HCT116 (cell line): ENCODE results near the gene BCR. TPM values are rescaled to one million over a fixed set of nuclear protein-coding genes. Genes with fewer than 3 reads are reported as not detected.
"Not testable (repeated sequence)": the region's sequence is repeated elsewhere in the genome, so short reads cannot be mapped to it uniquely, and the experiment has no call there.

Experiments used
- ATAC-seq: fragments of 200-7000 bp; cut with Tn5 transposase; 2 replicates; pipeline ENCODE4 v1.9.1; 2020; ENCODE audit warnings: mild to moderate bottlenecking, moderate library complexity
- BruUV-seq: library from RNA; stranded (reverse); fragments of 400-500 nt; replicated peaks from 2 replicates; lab custom pipeline; 2021; lab: Mats Ljungman, UMichigan
- CTCF ChIA-PET: fragments of 300-600 bp; sonication (Branson Sonifier 250); formaldehyde crosslinking; loops from one replicate; lab custom pipeline; 2021; ENCODE audit warnings: antibody characterized with exemption; lab: Charles Lee
- POLR2A ChIA-PET: fragments of 300-600, 350-600 bp; sonication (Branson Sonifier 250); formaldehyde crosslinking; loops from one replicate; lab custom pipeline; 2021; ENCODE audit warnings: antibody characterized with exemption; lab: Charles Lee
- RAD21 ChIA-PET, 2 experiments: fragments of 300-600 bp; sonication (Branson Sonifier 250); formaldehyde crosslinking; loops; one replicate each; lab custom pipeline; 2023; ENCODE audit warnings: low total read pairs in 2 of 2; ENCODE audit not compliant: uncharacterized antibody in 2 of 2, unreplicated experiment in 2 of 2, low non-redundant PET in 1 of 2; lab: Charles Lee
- DNase-seq: peaks from one replicate; pipeline ENCODE4 v3.0.0-alpha.2; 2010; ENCODE audit warnings: low read depth, low spot score
- H2AFZ ChIP-seq: fragments of 200-600 bp; shearing (Covaris generic), sonication (generic); 2 replicates; pipeline ENCODE4 v1.6.1; 2017; ENCODE audit warnings: low read depth, mixed run types, mixed read lengths, antibody characterized with exemption, low read length; ENCODE audit not compliant: poor library complexity, severe bottlenecking
- H3K27ac ChIP-seq: 2 replicates; pipeline ENCODE4 v1.5.1; 2012; ENCODE audit warnings: low read depth, low read length
- H3K27me3 ChIP-seq: fragments of 200-600 bp; sonication (generic); 2 replicates; pipeline ENCODE4 v1.6.1; 2016; ENCODE audit warnings: mixed run types, low read length, mixed read lengths; ENCODE audit not compliant: insufficient read depth
- H3K36me3 ChIP-seq, 2 experiments: fragments of 200-500 bp in 1 of 2; fragments of 200-600 bp in 1 of 2; sonication (Bioruptor generic) in 1 of 2; sonication (generic) in 1 of 2; 2 replicates each; pipeline versions ENCODE4 v1.5.1 to v1.6.1; 2014 to 2016; ENCODE audit warnings: low read length in 2 of 2, inconsistent platforms in 1 of 2, mixed read lengths in 1 of 2, mixed run types in 1 of 2; ENCODE audit not compliant: insufficient read depth in 2 of 2, control insufficient read depth in 1 of 2
- H3K4me1 ChIP-seq, 2 experiments: fragments of 200-600 bp in 1 of 2; sonication (generic) in 1 of 2; 2 replicates each; pipeline versions ENCODE4 v1.5.1 to v1.6.1; 2012 to 2017; ENCODE audit warnings: low read length in 2 of 2, inconsistent platforms in 1 of 2, mild to moderate bottlenecking in 1 of 2, mixed read lengths in 1 of 2, mixed run types in 1 of 2, moderate library complexity in 1 of 2; ENCODE audit not compliant: insufficient read depth in 2 of 2, control insufficient read depth in 1 of 2
- H3K4me2 ChIP-seq: fragments of 200-600 bp; sonication (generic); 2 replicates; pipeline ENCODE4 v1.6.1; 2017; ENCODE audit warnings: mixed run types, low read length, mixed read lengths
- H3K4me3 ChIP-seq, 2 experiments: fragments of 200-600 bp in 1 of 2; sonication (generic) in 1 of 2; replicated peaks in 1 of 2; 2 replicates each; pipeline ENCODE4 v1.5.1; 2011 to 2016; ENCODE audit warnings: low read length in 2 of 2, control low read depth in 1 of 2, low read depth in 1 of 2, mild to moderate bottlenecking in 1 of 2, mixed read lengths in 1 of 2, mixed run types in 1 of 2
- H3K79me2 ChIP-seq: fragments of 200-600 bp; sonication (generic); 2 replicates; pipeline ENCODE4 v1.6.1; 2017; ENCODE audit warnings: mild to moderate bottlenecking, mixed run types, low read length, moderate library complexity, mixed read lengths; ENCODE audit not compliant: insufficient read depth
- H3K9ac ChIP-seq: fragments of 200-600 bp; sonication (generic); 2 replicates; pipeline ENCODE4 v1.6.1; 2016; ENCODE audit warnings: low read length, mixed read lengths
- H3K9me2 ChIP-seq: fragments of 200-600 bp; sonication (generic), shearing (Covaris generic); 2 replicates; pipeline ENCODE4 v1.6.1; 2017; ENCODE audit warnings: mixed run types, mild to moderate bottlenecking, moderate library complexity; ENCODE audit not compliant: insufficient read depth
- H3K9me3 ChIP-seq, 2 experiments: fragments of 200-500 bp in 1 of 2; fragments of 200-600 bp in 1 of 2; sonication (Bioruptor generic) in 1 of 2; sonication (generic) in 1 of 2; 2 replicates each; pipeline ENCODE4 v1.6.1; 2014 to 2017; ENCODE audit warnings: low read length in 2 of 2, mixed read lengths in 2 of 2, inconsistent platforms in 1 of 2, low read depth in 1 of 2, mild to moderate bottlenecking in 1 of 2, mixed run types in 1 of 2, moderate library complexity in 1 of 2; ENCODE audit not compliant: control insufficient read depth in 1 of 2, insufficient read depth in 1 of 2
- H4K20me1 ChIP-seq: fragments of 200-600 bp; sonication (generic), shearing (Covaris generic); 2 replicates; pipeline ENCODE4 v1.6.1; 2017; ENCODE audit warnings: mixed run types, mild to moderate bottlenecking, moderate library complexity; ENCODE audit not compliant: insufficient read depth
- CTCF ChIP-seq, 3 experiments: fragments of 200-600 bp in 1 of 3; sonication (generic) in 1 of 3; IDR thresholded peaks in 2 of 3; conservative IDR thresholded peaks in 1 of 3; 2 replicates each; pipeline ENCODE4 v1.5.1; 2012 to 2017; ENCODE audit warnings: low read depth in 2 of 3, low read length in 2 of 3, antibody characterized with exemption in 1 of 3, borderline replicate concordance in 1 of 3, control low read depth in 1 of 3, mild to moderate bottlenecking in 1 of 3, mixed read lengths in 1 of 3, mixed run types in 1 of 3, moderate library complexity in 1 of 3; ENCODE audit not compliant: insufficient read depth in 1 of 3
- RAD21 ChIP-seq: IDR thresholded peaks from 2 replicates; pipeline ENCODE4 v1.6.1; 2012; ENCODE audit warnings: low read depth, mild to moderate bottlenecking
- intact Hi-C: fragments of 100-400 bp; cut with micrococcal nuclease; formaldehyde crosslinking; loops from 2 replicates; pipeline ENCODE4 v1.10.0; 2022
- total RNA-seq: library from RNA; stranded (reverse); gene quantifications from one replicate; pipeline ENCODE4 v1.2.1, GENCODE V29; 2021; ENCODE audit not compliant: unreplicated experiment

The BCR gene
- total RNA-seq, 1 experiment from 2014 or later: 39.7 TPM

DNA sequence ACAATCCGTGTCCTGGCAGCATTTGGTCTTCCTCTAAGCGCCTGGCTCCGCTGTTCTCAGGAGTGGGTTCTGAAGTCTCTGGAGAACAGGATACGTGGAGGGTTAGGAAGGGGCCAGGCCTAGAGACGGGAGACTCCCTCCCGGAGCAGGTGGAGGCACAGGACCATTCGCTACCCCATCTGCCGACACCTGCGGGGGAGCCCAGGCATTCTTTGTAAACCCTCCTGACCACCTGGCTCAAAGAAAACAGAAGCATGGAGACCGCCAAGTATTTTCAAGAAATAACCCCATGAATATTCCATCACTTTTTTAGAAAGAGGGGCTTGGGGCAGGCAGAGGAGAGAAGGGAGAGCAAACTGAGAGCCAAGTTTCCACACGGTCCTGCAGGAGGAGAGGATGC, 136.3 kb downstream of the BCR start:
- RAD21 ChIA-PET, H3K4me3 ChIP-seq, H2AFZ ChIP-seq, H3K9me3 ChIP-seq, H3K9ac ChIP-seq, H4K20me1 ChIP-seq, H3K9me2 ChIP-seq, ATAC-seq, H3K4me2 ChIP-seq, H3K4me1 ChIP-seq, DNase-seq, H3K27ac ChIP-seq, BruUV-seq, H3K36me3 ChIP-seq, POLR2A ChIA-PET, H3K27me3 ChIP-seq, H3K79me2 ChIP-seq: not testable (repeated sequence)
- intact Hi-C loops: loop anchor here (5.0 to 10.0 kb wide), 2 partner anchors 276 to 528 kb away; no protein-coding TSS in a partner anchor
- CTCF ChIA-PET: interaction anchor here (2.9 kb wide), 1 partner anchor 69 kb away, joined by 12 read pairs; no protein-coding TSS in a partner anchor

DNA sequence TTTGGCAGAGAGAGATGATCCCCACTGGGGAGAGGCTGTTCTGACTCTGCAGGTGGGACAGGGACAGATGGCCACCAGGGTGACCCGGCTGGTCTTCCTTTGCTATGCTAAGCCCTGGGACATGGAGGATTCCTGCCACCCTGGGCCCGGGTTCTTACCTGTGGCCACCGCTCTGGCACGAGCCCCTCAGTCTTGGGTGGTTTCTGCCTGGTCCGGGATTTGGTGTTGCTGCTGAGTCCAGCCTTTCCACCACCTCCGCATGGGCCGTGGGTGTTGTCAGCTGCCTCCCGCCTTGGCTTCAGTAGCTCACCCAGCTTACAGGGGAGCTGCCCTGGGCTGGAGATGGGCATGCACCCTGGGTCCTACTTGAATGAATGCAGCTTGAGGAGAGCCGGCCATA, 138.0 kb downstream of the BCR start:
- H3K9me3 ChIP-seq, H3K27me3 ChIP-seq, DNase-seq, H3K9ac ChIP-seq, RAD21 ChIA-PET, CTCF ChIA-PET, H3K79me2 ChIP-seq, H4K20me1 ChIP-seq, POLR2A ChIA-PET, H3K36me3 ChIP-seq, H2AFZ ChIP-seq, H3K4me1 ChIP-seq, H3K4me2 ChIP-seq, BruUV-seq, H3K4me3 ChIP-seq, ATAC-seq, H3K27ac ChIP-seq, H3K9me2 ChIP-seq: not testable (repeated sequence)
- intact Hi-C loops: loop anchor here (5.0 to 10.0 kb wide), 2 partner anchors 274 to 526 kb away; no protein-coding TSS in a partner anchor

- ATAC-seq, H3K4me1 ChIP-seq, H3K9me2 ChIP-seq, H3K36me3 ChIP-seq, H3K79me2 ChIP-seq, H3K9me3 ChIP-seq, H3K4me2 ChIP-seq, H3K4me3 ChIP-seq, H3K9ac ChIP-seq, H4K20me1 ChIP-seq, H3K27me3 ChIP-seq, DNase-seq, H3K27ac ChIP-seq, POLR2A ChIA-PET, RAD21 ChIA-PET, intact Hi-C loops, H2AFZ ChIP-seq: not testable (repeated sequence)
- BruUV-seq: TSS peak; percentile 37
- TF ChIP-seq RAD21 (0 out of 2 replicates have a peak, but pooled peaks have one; percentile 10), CTCF (IDR thresholded peaks at IDR 0.05 in 2 of 3, conservative IDR thresholded peaks at IDR 0.05 in 1 of 3; ENCODE audit: borderline replicate concordance in 1 of 3, insufficient read depth in 1 of 3, low read depth in 2 of 3, low read length in 2 of 3) (peak in 2 of 3 experiments; percentile 7 to 20; a peak in 2 of 6 replicates)
- CTCF ChIA-PET: interaction anchor here (2.5 kb wide), 1 partner anchor 63 kb away, joined by 14 read pairs; no protein-coding TSS in a partner anchor
Observed at GRCh38 chr22:23322497-23323080, 142.3 kb downstream of the BCR start.
